HCT116 (cell line): Measurements from ENCODE around the gene RTTN. TPM values are rescaled to one million over a fixed set of nuclear protein-coding genes. Genes with fewer than 3 reads are reported as not detected.

ENCODE experiments used
- ATAC-seq: fragments of 200-7000 bp; cut with Tn5 transposase; 2 replicates; pipeline ENCODE4 v1.9.1; 2020; ENCODE audit warnings: mild to moderate bottlenecking, moderate library complexity
- BruUV-seq: library from RNA; stranded (reverse); fragments of 400-500 nt; replicated peaks from 2 replicates; lab custom pipeline; 2021; lab: Mats Ljungman, UMichigan
- CTCF ChIA-PET: fragments of 300-600 bp; sonication (Branson Sonifier 250); formaldehyde crosslinking; loops from one replicate; lab custom pipeline; 2021; ENCODE audit warnings: antibody characterized with exemption; lab: Charles Lee
- POLR2A ChIA-PET: fragments of 300-600, 350-600 bp; sonication (Branson Sonifier 250); formaldehyde crosslinking; loops from one replicate; lab custom pipeline; 2021; ENCODE audit warnings: antibody characterized with exemption; lab: Charles Lee
- RAD21 ChIA-PET, 2 experiments: fragments of 300-600 bp; sonication (Branson Sonifier 250); formaldehyde crosslinking; loops; one replicate each; lab custom pipeline; 2023; ENCODE audit warnings: low total read pairs in 2 of 2; ENCODE audit not compliant: uncharacterized antibody in 2 of 2, unreplicated experiment in 2 of 2, low non-redundant PET in 1 of 2; lab: Charles Lee
- DNase-seq: peaks from one replicate; pipeline ENCODE4 v3.0.0-alpha.2; 2010; ENCODE audit warnings: low read depth, low spot score
- H2AFZ ChIP-seq: fragments of 200-600 bp; shearing (Covaris generic), sonication (generic); 2 replicates; pipeline ENCODE4 v1.6.1; 2017; ENCODE audit warnings: low read depth, mixed run types, mixed read lengths, antibody characterized with exemption, low read length; ENCODE audit not compliant: poor library complexity, severe bottlenecking
- H3K27ac ChIP-seq: 2 replicates; pipeline ENCODE4 v1.5.1; 2012; ENCODE audit warnings: low read depth, low read length
- H3K27me3 ChIP-seq: fragments of 200-600 bp; sonication (generic); 2 replicates; pipeline ENCODE4 v1.6.1; 2016; ENCODE audit warnings: mixed run types, low read length, mixed read lengths; ENCODE audit not compliant: insufficient read depth
- H3K36me3 ChIP-seq, 2 experiments: fragments of 200-500 bp in 1 of 2; fragments of 200-600 bp in 1 of 2; sonication (Bioruptor generic) in 1 of 2; sonication (generic) in 1 of 2; 2 replicates each; pipeline versions ENCODE4 v1.5.1 to v1.6.1; 2014 to 2016; ENCODE audit warnings: low read length in 2 of 2, inconsistent platforms in 1 of 2, mixed read lengths in 1 of 2, mixed run types in 1 of 2; ENCODE audit not compliant: insufficient read depth in 2 of 2, control insufficient read depth in 1 of 2
- H3K4me1 ChIP-seq, 2 experiments: fragments of 200-600 bp in 1 of 2; sonication (generic) in 1 of 2; 2 replicates each; pipeline versions ENCODE4 v1.5.1 to v1.6.1; 2012 to 2017; ENCODE audit warnings: low read length in 2 of 2, inconsistent platforms in 1 of 2, mild to moderate bottlenecking in 1 of 2, mixed read lengths in 1 of 2, mixed run types in 1 of 2, moderate library complexity in 1 of 2; ENCODE audit not compliant: insufficient read depth in 2 of 2, control insufficient read depth in 1 of 2
- H3K4me2 ChIP-seq: fragments of 200-600 bp; sonication (generic); 2 replicates; pipeline ENCODE4 v1.6.1; 2017; ENCODE audit warnings: mixed run types, low read length, mixed read lengths
- H3K4me3 ChIP-seq, 2 experiments: fragments of 200-600 bp in 1 of 2; sonication (generic) in 1 of 2; replicated peaks in 1 of 2; 2 replicates each; pipeline ENCODE4 v1.5.1; 2011 to 2016; ENCODE audit warnings: low read length in 2 of 2, control low read depth in 1 of 2, low read depth in 1 of 2, mild to moderate bottlenecking in 1 of 2, mixed read lengths in 1 of 2, mixed run types in 1 of 2
- H3K79me2 ChIP-seq: fragments of 200-600 bp; sonication (generic); 2 replicates; pipeline ENCODE4 v1.6.1; 2017; ENCODE audit warnings: mild to moderate bottlenecking, mixed run types, low read length, moderate library complexity, mixed read lengths; ENCODE audit not compliant: insufficient read depth
- H3K9ac ChIP-seq: fragments of 200-600 bp; sonication (generic); 2 replicates; pipeline ENCODE4 v1.6.1; 2016; ENCODE audit warnings: low read length, mixed read lengths
- H3K9me2 ChIP-seq: fragments of 200-600 bp; sonication (generic), shearing (Covaris generic); 2 replicates; pipeline ENCODE4 v1.6.1; 2017; ENCODE audit warnings: mixed run types, mild to moderate bottlenecking, moderate library complexity; ENCODE audit not compliant: insufficient read depth
- H3K9me3 ChIP-seq, 2 experiments: fragments of 200-500 bp in 1 of 2; fragments of 200-600 bp in 1 of 2; sonication (Bioruptor generic) in 1 of 2; sonication (generic) in 1 of 2; 2 replicates each; pipeline ENCODE4 v1.6.1; 2014 to 2017; ENCODE audit warnings: low read length in 2 of 2, mixed read lengths in 2 of 2, inconsistent platforms in 1 of 2, low read depth in 1 of 2, mild to moderate bottlenecking in 1 of 2, mixed run types in 1 of 2, moderate library complexity in 1 of 2; ENCODE audit not compliant: control insufficient read depth in 1 of 2, insufficient read depth in 1 of 2
- H4K20me1 ChIP-seq: fragments of 200-600 bp; sonication (generic), shearing (Covaris generic); 2 replicates; pipeline ENCODE4 v1.6.1; 2017; ENCODE audit warnings: mixed run types, mild to moderate bottlenecking, moderate library complexity; ENCODE audit not compliant: insufficient read depth
- CEBPB ChIP-seq: IDR thresholded peaks from 2 replicates; pipeline ENCODE4 v1.6.1; 2012; ENCODE audit warnings: low read depth
- EGR1 ChIP-seq: IDR thresholded peaks from 2 replicates; pipeline ENCODE4 v1.6.1; 2012; ENCODE audit warnings: low read depth
- EZH2 ChIP-seq: fragments of 200-600 bp; sonication (generic); IDR thresholded peaks from 2 replicates; pipeline ENCODE4 v1.6.1; 2017; ENCODE audit warnings: antibody characterized with exemption, mixed run types
- POLR2A ChIP-seq: IDR thresholded peaks from 2 replicates; pipeline ENCODE4 v1.7.0; 2011; ENCODE audit warnings: borderline replicate concordance; ENCODE audit not compliant: insufficient read depth, insufficient read length; ENCODE audit errors: extremely low read depth
- POLR2AphosphoS5 ChIP-seq: IDR thresholded peaks from 2 replicates; pipeline ENCODE4 v1.6.1; 2011; ENCODE audit warnings: mild to moderate bottlenecking, low read depth, low read length, moderate library complexity
- SIN3A ChIP-seq: IDR thresholded peaks from 2 replicates; pipeline ENCODE4 v1.6.1; 2012; ENCODE audit warnings: low read depth
- TCF7L2 ChIP-seq: IDR thresholded peaks from 2 replicates; pipeline ENCODE4 v1.7.0; 2011; ENCODE audit warnings: borderline replicate concordance, inconsistent platforms; ENCODE audit not compliant: insufficient read depth, insufficient read length; ENCODE audit errors: extremely low read depth
- YY1 ChIP-seq: IDR thresholded peaks from 2 replicates; pipeline ENCODE4 v1.6.1; 2011; ENCODE audit warnings: low read length, low read depth, moderate library complexity, mild to moderate bottlenecking; ENCODE audit not compliant: insufficient replicate concordance; ENCODE audit errors: extremely low read depth
- ZFX ChIP-seq: fragments of 450-650 bp; IDR thresholded peaks from 2 replicates; pipeline ENCODE4 v1.6.1; 2017
- ZNF274 ChIP-seq: fragments of 200-500 bp; sonication (Bioruptor generic); IDR thresholded peaks from 2 replicates; pipeline ENCODE4 v1.6.1; 2014; ENCODE audit warnings: mild to moderate bottlenecking, low read depth, low read length, inconsistent platforms
- intact Hi-C: fragments of 100-400 bp; cut with micrococcal nuclease; formaldehyde crosslinking; loops from 2 replicates; pipeline ENCODE4 v1.10.0; 2022
- total RNA-seq: library from RNA; stranded (reverse); gene quantifications from one replicate; pipeline ENCODE4 v1.2.1, GENCODE V29; 2021; ENCODE audit not compliant: unreplicated experiment
- TF ChIP-seq, protein P1 (sequence below): IDR thresholded peaks from 2 replicates; pipeline ENCODE4 v1.6.1; 2012
- TF ChIP-seq, protein P2 (sequence below): IDR thresholded peaks from 2 replicates; pipeline ENCODE4 v1.6.1; 2012
- TF ChIP-seq, protein P3 (sequence below): IDR thresholded peaks from 2 replicates; pipeline ENCODE4 v1.6.1; 2012; ENCODE audit warnings: low read depth
- TF ChIP-seq, protein P4 (sequence below): IDR thresholded peaks from 2 replicates; pipeline ENCODE4 v1.6.1; 2011; ENCODE audit warnings: mild to moderate bottlenecking, low read length, moderate library complexity; ENCODE audit not compliant: insufficient replicate concordance; ENCODE audit errors: extremely low read depth

The RTTN gene
- total RNA-seq, 1 experiment from 2014 or later = 41.2 TPM

DNA sequence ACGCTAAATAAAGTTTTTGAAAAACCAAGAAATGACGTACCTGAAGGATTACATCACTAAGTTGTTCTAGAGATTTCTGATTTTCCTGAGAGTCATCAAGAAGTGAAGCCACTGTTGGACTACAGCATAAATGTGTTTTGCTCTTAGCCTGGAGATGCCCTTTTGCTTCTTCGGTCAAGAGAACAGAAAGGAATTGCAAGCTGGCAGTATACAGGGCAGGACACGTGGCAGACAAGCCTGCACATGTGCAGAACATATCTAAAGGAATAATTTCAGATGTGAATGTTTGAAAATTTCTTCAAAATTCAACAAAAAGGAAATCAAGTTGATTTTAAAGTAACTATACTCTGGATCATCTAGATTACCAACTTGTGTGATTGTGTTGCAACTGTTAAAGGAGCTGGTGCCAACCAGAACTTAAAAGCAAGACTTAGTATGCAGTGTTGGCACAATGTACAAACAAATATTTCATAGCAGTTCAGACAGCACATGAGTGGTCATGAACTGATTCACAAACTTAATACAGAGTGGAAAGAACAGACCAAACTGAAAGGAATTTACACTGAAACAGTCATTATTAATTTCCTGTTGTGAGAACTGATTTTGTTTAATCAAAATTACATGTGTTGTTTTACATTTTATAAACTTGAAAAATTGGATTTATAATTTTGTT is 157.4 kb downstream of the RTTN start:
- Histone ChIP-seq H3K79me2 (no peaks in the 10 kb centered on the region; the same call in 1 of the 2 replicates), H3K9me3 (no peaks in the 10 kb centered on the region), H3K4me3 (no peak overlapping the region), H3K9ac (no peak overlapping the region), H3K4me1 (peaks cover 0 to 8% of the 10 kb centered on the region in 2 experiments; a peak in 2 of 4 replicates), H3K4me2 (no peak overlapping the region), H3K9me2 (no peaks in the 10 kb centered on the region), H3K27me3 (no peaks in the 10 kb centered on the region), H4K20me1 (no peaks in the 10 kb centered on the region), H3K27ac (no peak overlapping the region), H2AFZ (no peak overlapping the region), H3K36me3 (peaks cover 3 to 4% of the 10 kb centered on the region in 2 experiments; a peak in 2 of 4 replicates)
- TF ChIP-seq, protein P1, sequence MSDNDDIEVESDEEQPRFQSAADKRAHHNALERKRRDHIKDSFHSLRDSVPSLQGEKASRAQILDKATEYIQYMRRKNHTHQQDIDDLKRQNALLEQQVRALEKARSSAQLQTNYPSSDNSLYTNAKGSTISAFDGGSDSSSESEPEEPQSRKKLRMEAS = no peak
- no peak for TF ChIP-seq ZNF274
- TF ChIP-seq, protein P2, sequence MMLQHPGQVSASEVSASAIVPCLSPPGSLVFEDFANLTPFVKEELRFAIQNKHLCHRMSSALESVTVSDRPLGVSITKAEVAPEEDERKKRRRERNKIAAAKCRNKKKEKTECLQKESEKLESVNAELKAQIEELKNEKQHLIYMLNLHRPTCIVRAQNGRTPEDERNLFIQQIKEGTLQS = no peak
- TF ChIP-seq EGR1 = no peak
- TF ChIP-seq SIN3A = no peak
- no peak for TF ChIP-seq YY1
- no peak for TF ChIP-seq POLR2AphosphoS5
- TF ChIP-seq, protein P3, sequence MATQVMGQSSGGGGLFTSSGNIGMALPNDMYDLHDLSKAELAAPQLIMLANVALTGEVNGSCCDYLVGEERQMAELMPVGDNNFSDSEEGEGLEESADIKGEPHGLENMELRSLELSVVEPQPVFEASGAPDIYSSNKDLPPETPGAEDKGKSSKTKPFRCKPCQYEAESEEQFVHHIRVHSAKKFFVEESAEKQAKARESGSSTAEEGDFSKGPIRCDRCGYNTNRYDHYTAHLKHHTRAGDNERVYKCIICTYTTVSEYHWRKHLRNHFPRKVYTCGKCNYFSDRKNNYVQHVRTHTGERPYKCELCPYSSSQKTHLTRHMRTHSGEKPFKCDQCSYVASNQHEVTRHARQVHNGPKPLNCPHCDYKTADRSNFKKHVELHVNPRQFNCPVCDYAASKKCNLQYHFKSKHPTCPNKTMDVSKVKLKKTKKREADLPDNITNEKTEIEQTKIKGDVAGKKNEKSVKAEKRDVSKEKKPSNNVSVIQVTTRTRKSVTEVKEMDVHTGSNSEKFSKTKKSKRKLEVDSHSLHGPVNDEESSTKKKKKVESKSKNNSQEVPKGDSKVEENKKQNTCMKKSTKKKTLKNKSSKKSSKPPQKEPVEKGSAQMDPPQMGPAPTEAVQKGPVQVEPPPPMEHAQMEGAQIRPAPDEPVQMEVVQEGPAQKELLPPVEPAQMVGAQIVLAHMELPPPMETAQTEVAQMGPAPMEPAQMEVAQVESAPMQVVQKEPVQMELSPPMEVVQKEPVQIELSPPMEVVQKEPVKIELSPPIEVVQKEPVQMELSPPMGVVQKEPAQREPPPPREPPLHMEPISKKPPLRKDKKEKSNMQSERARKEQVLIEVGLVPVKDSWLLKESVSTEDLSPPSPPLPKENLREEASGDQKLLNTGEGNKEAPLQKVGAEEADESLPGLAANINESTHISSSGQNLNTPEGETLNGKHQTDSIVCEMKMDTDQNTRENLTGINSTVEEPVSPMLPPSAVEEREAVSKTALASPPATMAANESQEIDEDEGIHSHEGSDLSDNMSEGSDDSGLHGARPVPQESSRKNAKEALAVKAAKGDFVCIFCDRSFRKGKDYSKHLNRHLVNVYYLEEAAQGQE = no peak
- no peak for TF ChIP-seq TCF7L2
- TF ChIP-seq EZH2 = no peak
- no peak for TF ChIP-seq CEBPB
- no peak for TF ChIP-seq ZFX
- TF ChIP-seq POLR2A = no peak
- TF ChIP-seq, protein P4, sequence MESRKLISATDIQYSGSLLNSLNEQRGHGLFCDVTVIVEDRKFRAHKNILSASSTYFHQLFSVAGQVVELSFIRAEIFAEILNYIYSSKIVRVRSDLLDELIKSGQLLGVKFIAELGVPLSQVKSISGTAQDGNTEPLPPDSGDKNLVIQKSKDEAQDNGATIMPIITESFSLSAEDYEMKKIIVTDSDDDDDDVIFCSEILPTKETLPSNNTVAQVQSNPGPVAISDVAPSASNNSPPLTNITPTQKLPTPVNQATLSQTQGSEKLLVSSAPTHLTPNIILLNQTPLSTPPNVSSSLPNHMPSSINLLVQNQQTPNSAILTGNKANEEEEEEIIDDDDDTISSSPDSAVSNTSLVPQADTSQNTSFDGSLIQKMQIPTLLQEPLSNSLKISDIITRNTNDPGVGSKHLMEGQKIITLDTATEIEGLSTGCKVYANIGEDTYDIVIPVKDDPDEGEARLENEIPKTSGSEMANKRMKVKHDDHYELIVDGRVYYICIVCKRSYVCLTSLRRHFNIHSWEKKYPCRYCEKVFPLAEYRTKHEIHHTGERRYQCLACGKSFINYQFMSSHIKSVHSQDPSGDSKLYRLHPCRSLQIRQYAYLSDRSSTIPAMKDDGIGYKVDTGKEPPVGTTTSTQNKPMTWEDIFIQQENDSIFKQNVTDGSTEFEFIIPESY = no peak
- ChIA-PET POLR2A (no interaction called here), RAD21 (no interaction called here), CTCF (no interaction called here)
- BruUV-seq = no TSS peak
- DNase-seq (no peak), ATAC-seq (no peak)
- intact Hi-C loops = no loop called here
